Loucy (cell line): ENCODE results near the gene ADIPOR1.

Experiments used
- CTCF ChIP-seq: fragments of 200-600 bp; sonication (generic); conservative IDR thresholded peaks from 2 replicates; pipeline ENCODE4 v1.5.1; 2014; ENCODE audit warnings: mild to moderate bottlenecking, antibody characterized with exemption, low read length
- EZH2phosphoT487 ChIP-seq: fragments of 200-600 bp; IDR thresholded peaks from 2 replicates; pipeline ENCODE4 v1.6.1; 2018; ENCODE audit warnings: antibody characterized with exemption, mild to moderate bottlenecking, moderate library complexity, borderline replicate concordance

GRCh38 chr1:203001986-203002385 lies 43.9 kb upstream of the ADIPOR1 start:
- TF ChIP-seq CTCF: no peak
- TF ChIP-seq EZH2phosphoT487: no peak
